Caco-2 (cell line): Measurements from ENCODE around the gene SHLD3. TPM values are rescaled to one million over a fixed set of nuclear protein-coding genes. Genes with fewer than 3 reads are reported as not detected.
A peak's percentile ranks its signal among the peaks of the same experiment; 100 is the strongest.
"Not testable (repeated sequence)": the region's sequence is repeated elsewhere in the genome, so short reads cannot be mapped to it uniquely, and the experiment has no call there.

Experiments
- BruUV-seq: library from RNA; stranded (reverse); fragments of 400-500 nt; replicated peaks from 2 replicates; lab custom pipeline; 2021; lab: Mats Ljungman, UMichigan
- CTCF ChIA-PET: fragments of 300-600 bp; sonication (Branson Sonifier 250); formaldehyde crosslinking; loops from one replicate; lab custom pipeline; 2022; ENCODE audit warnings: antibody characterized with exemption; lab: Charles Lee
- POLR2A ChIA-PET: fragments of 300-600 bp; sonication (Branson Sonifier 250); formaldehyde crosslinking; loops from one replicate; lab custom pipeline; 2022; ENCODE audit warnings: antibody characterized with exemption; lab: Charles Lee
- DNase-seq, 2 experiments: peaks; one replicate each; pipeline versions ENCODE4 v3.0.0 to v3.0.0-alpha.2; 2020 to 2022
- H3K27me3 ChIP-seq: replicated peaks from 2 replicates; pipeline ENCODE4 v1.6.0; 2011; ENCODE audit warnings: low read length; ENCODE audit not compliant: control insufficient read depth, insufficient read depth
- H3K36me3 ChIP-seq: 2 replicates; pipeline ENCODE4 v1.5.1; 2011; ENCODE audit warnings: low read length; ENCODE audit not compliant: control insufficient read depth, insufficient read depth
- H3K4me1 ChIP-seq: fragments of 250-450 bp; sonication (Bioruptor Pico); 2 replicates; pipeline ENCODE4 v1.5.1; 2020; ENCODE audit warnings: mild to moderate bottlenecking
- H3K4me3 ChIP-seq: 2 replicates; pipeline ENCODE4 v1.5.1; 2011; ENCODE audit warnings: low read depth, mild to moderate bottlenecking, control low read depth, low read length
- H3K9me3 ChIP-seq: fragments of 250-450 bp; sonication (Bioruptor Pico); 2 replicates; pipeline ENCODE4 v1.5.1; 2020; ENCODE audit warnings: mild to moderate bottlenecking, moderate library complexity
- H3K27ac Mint-ChIP-seq: one replicate; pipeline ENCODE4 v1.8.0; 2022; ENCODE audit warnings: mixed read lengths; ENCODE audit not compliant: unreplicated experiment
- H3K27me3 Mint-ChIP-seq: one replicate; pipeline ENCODE4 v1.8.0; 2022; ENCODE audit warnings: mixed read lengths; ENCODE audit not compliant: insufficient read depth, unreplicated experiment
- H3K36me3 Mint-ChIP-seq: one replicate; pipeline ENCODE4 v1.8.0; 2022; ENCODE audit warnings: mild to moderate bottlenecking, mixed read lengths; ENCODE audit not compliant: insufficient read depth, unreplicated experiment
- H3K4me1 Mint-ChIP-seq: one replicate; pipeline ENCODE4 v1.8.0; 2022; ENCODE audit warnings: low read depth, mixed read lengths; ENCODE audit not compliant: unreplicated experiment
- H3K4me3 Mint-ChIP-seq: one replicate; pipeline ENCODE4 v1.8.0; 2022; ENCODE audit warnings: mild to moderate bottlenecking, moderate library complexity, mixed read lengths; ENCODE audit not compliant: unreplicated experiment
- H3K9me3 Mint-ChIP-seq: one replicate; pipeline ENCODE4 v1.8.0; 2022; ENCODE audit warnings: mixed read lengths; ENCODE audit not compliant: unreplicated experiment
- intact Hi-C: fragments of 100-400 bp; cut with micrococcal nuclease; formaldehyde crosslinking; loops from one replicate; pipeline ENCODE4 v1.10.0; 2022; ENCODE audit not compliant: unreplicated experiment
- total RNA-seq: library from RNA; stranded (reverse); gene quantifications from 2 replicates; pipeline ENCODE4 v1.2.3, GENCODE V29; 2022
- TF ChIP-seq, protein P1 (sequence below), 2 experiments: fragments of 200-600 bp in 1 of 2; IDR thresholded peaks; 1 replicate in 1 of 2; 2 replicates in 1 of 2; pipeline versions ENCODE4 v1.5.1 to v1.8.0; 2011 to 2022; ENCODE audit warnings: antibody characterized with exemption in 1 of 2, control low read depth in 1 of 2, inconsistent platforms in 1 of 2, low read depth in 1 of 2, low read length in 1 of 2, mild to moderate bottlenecking in 1 of 2, moderate library complexity in 1 of 2; ENCODE audit not compliant: insufficient read depth in 1 of 2, severe bottlenecking in 1 of 2, unreplicated experiment in 1 of 2

SHLD3 gene
- total RNA-seq, 1 experiment from 2014 or later: 4.7 TPM

DNA sequence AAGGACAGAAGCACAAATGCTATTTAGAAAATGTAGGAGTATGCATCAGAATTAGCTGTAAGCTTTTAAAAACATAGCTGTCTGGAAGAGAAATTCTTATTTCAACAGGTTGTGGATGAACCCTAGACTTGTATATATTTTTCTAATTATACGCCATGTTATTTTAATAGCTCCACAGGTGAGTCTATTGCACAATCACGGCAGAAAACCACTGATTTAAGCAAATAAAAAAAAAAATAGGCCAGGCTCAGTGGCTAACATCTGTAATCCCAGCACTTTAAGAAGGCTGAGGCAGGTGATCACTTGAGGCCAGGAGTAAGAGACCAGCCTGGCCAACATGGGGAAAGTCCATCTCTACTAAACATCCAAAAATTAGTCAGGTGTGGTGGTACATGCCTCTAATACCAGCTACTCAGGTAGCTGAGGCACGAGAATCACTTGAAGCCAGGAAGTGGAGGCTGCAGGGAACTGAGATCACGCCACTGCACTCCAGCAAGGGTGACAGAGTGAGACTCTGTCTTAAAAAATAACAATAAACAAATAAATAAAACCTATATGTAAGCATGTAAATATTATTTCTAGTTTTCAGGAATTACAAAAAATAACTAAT, 12.4 kb upstream of the SHLD3 start:
- H3K36me3 ChIP-seq: peaks cover 1% of the 10 kb centered on the region
- Mint-ChIP-seq H3K27me3 (no peaks in the 10 kb centered on the region), H3K4me1 (peaks cover 25% of the 10 kb centered on the region), H3K4me3 (peak overlapping the region; percentile 49), H3K36me3 (peaks cover 38% of the 10 kb centered on the region), H3K9me3 (no peaks in the 10 kb centered on the region), H3K27ac (peak overlapping the region; percentile 56)
- ChIA-PET CTCF (no interaction called here), POLR2A (interaction anchor here (1.3 to 1.9 kb wide), 2 partner anchors 11 to 13 kb away, joined by 4 to 6 read pairs; partner anchors contain the start of gene TRIM23)
- no TSS peak for BruUV-seq
- peak in 1 of 2 experiments; percentile 8 for DNase-seq
- H3K9me3 ChIP-seq: no peaks in the 10 kb centered on the region
- no peaks in the 10 kb centered on the region for H3K27me3 ChIP-seq
- intact Hi-C loops: no loop called here
- H3K4me1 ChIP-seq: peaks cover 34% of the 10 kb centered on the region
- H3K4me3 ChIP-seq: no peak overlapping the region
- TF ChIP-seq, protein P1, sequence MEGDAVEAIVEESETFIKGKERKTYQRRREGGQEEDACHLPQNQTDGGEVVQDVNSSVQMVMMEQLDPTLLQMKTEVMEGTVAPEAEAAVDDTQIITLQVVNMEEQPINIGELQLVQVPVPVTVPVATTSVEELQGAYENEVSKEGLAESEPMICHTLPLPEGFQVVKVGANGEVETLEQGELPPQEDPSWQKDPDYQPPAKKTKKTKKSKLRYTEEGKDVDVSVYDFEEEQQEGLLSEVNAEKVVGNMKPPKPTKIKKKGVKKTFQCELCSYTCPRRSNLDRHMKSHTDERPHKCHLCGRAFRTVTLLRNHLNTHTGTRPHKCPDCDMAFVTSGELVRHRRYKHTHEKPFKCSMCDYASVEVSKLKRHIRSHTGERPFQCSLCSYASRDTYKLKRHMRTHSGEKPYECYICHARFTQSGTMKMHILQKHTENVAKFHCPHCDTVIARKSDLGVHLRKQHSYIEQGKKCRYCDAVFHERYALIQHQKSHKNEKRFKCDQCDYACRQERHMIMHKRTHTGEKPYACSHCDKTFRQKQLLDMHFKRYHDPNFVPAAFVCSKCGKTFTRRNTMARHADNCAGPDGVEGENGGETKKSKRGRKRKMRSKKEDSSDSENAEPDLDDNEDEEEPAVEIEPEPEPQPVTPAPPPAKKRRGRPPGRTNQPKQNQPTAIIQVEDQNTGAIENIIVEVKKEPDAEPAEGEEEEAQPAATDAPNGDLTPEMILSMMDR (IDR thresholded peaks at IDR 0.05; ENCODE audit: insufficient read depth in 1 of 2, low read depth in 1 of 2, low read length in 1 of 2, severe bottlenecking in 1 of 2, unreplicated experiment in 1 of 2): no peak

DNA sequence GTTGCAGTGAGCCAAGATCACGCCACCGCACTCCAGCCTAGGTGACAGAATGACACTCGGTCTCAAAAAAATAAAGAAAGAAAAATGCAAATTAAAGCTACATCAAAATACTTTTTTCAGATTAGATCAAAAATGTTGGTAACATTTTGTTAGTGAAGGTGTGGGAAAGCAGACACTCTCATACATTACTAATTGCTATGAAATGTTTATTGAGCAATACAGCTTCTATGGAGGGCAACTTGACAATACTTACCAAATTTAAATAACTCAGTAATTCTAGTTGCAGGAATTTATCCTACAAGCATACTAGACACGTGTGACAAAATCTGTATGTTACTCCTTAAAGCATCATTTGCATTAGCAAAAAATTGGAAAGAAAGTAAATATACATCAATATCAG, 4.8 kb upstream of the SHLD3 start:
- Mint-ChIP-seq H3K4me3 (no peak overlapping the region), H3K4me1 (no peaks in the 10 kb centered on the region), H3K9me3 (no peaks in the 10 kb centered on the region), H3K27me3 (no peaks in the 10 kb centered on the region), H3K27ac (no peak overlapping the region), H3K36me3 (peaks cover 8% of the 10 kb centered on the region)
- ChIA-PET POLR2A (no interaction called here), CTCF (no interaction called here)
- BruUV-seq: no TSS peak
- Histone ChIP-seq H3K4me1 (no peaks in the 10 kb centered on the region), H3K36me3 (peaks cover 1% of the 10 kb centered on the region; the same call in 1 of the 2 replicates), H3K4me3 (no peak overlapping the region), H3K9me3 (no peaks in the 10 kb centered on the region), H3K27me3 (no peaks in the 10 kb centered on the region)
- TF ChIP-seq, protein P1 (IDR thresholded peaks at IDR 0.05; ENCODE audit: insufficient read depth in 1 of 2, low read depth in 1 of 2, low read length in 1 of 2, severe bottlenecking in 1 of 2, unreplicated experiment in 1 of 2): no peak
- no peak for DNase-seq
- intact Hi-C loops: loop anchor here (5.0 kb wide), 1 partner anchor 102 kb away; the partner anchor contains the start of genes NLN and SGTB

DNA sequence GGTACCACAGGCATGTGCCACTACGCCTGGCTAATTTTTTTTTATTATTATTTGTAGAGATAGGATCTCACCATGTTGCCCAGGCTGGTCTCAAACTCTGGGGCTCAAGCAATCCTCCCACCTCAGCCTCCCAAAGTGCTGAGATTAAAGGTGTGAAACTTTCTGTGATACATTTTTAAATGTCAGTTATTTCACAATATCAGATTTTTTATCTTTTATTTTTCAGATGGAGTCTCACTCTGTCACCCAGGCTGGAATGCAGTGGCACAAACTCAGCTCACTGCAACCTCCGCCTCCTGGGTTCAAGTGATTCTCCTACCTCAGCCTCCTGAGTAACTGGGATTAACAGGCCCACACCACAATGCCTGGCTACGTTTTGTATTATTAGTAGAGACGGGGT, 2.9 kb upstream of the SHLD3 start:
- intact Hi-C loops: loop anchor here (5.0 kb wide), 1 partner anchor 100 kb away; the partner anchor contains the start of genes NLN and SGTB
- H3K4me1 Mint-ChIP-seq, H3K4me3 Mint-ChIP-seq, CTCF ChIA-PET, H3K27ac Mint-ChIP-seq, H3K9me3 ChIP-seq, H3K4me1 ChIP-seq, DNase-seq, H3K27me3 Mint-ChIP-seq, H3K27me3 ChIP-seq, H3K4me3 ChIP-seq, POLR2A ChIA-PET, H3K36me3 ChIP-seq, H3K36me3 Mint-ChIP-seq, H3K9me3 Mint-ChIP-seq, BruUV-seq: not testable (repeated sequence)
